K562 (cell line): ENCODE data around the gene DNAJC1.

Experiments
- C11orf30 ChIP-seq: fragments of 450-650 bp; IDR thresholded peaks from 2 replicates; pipeline ENCODE4 v1.6.1; 2016; ENCODE audit warnings: low read depth, mild to moderate bottlenecking
- GATAD2B ChIP-seq: fragments of 450-650 bp; IDR thresholded peaks from 2 replicates; pipeline ENCODE4 v1.6.1; 2017; ENCODE audit warnings: mild to moderate bottlenecking, borderline replicate concordance
- HNRNPK ChIP-seq: fragments of 200-400 bp; formaldehyde crosslinking; IDR thresholded peaks from one replicate; pipeline ENCODE4 v1.6.1; 2018; ENCODE audit warnings: mild to moderate bottlenecking, low read depth, low read length; ENCODE audit not compliant: poor library complexity, severe bottlenecking
- NFRKB ChIP-seq: fragments of 450-650 bp; IDR thresholded peaks from 2 replicates; pipeline ENCODE4 v1.6.1; 2016; ENCODE audit warnings: low read depth
- NFYB ChIP-seq: IDR thresholded peaks from 2 replicates; pipeline ENCODE4 v1.6.1; 2011; ENCODE audit warnings: mild to moderate bottlenecking, moderate library complexity; ENCODE audit not compliant: insufficient read length; ENCODE audit errors: extremely low read depth
- POLR2A ChIP-seq: fragments of 450-650 bp; conservative IDR thresholded peaks from 2 replicates; pipeline ENCODE4 v1.6.1; 2016
- SNRNP70 ChIP-seq: fragments of 200-400 bp; formaldehyde crosslinking; optimal IDR thresholded peaks from 2 replicates; pipeline ENCODE3; 2017; ENCODE audit warnings: low read depth, low read length
- TEAD1 ChIP-seq, 2 experiments: fragments of 450-650 bp in 1 of 2; sonication (generic) in 1 of 2; formaldehyde crosslinking; IDR thresholded peaks; 2 replicates each; pipeline versions ENCODE4 v1.4.0 to v1.8.0; 2020 to 2022; ENCODE audit warnings: mild to moderate bottlenecking in 2 of 2, missing genetic modification reagents in 1 of 2
- TEAD4 ChIP-seq, 2 experiments: sonication (generic) in 1 of 2; formaldehyde crosslinking in 1 of 2; IDR thresholded peaks; 2 replicates each; pipeline versions ENCODE4 v1.6.1 to v1.8.0; 2012 to 2022; ENCODE audit warnings: borderline replicate concordance in 1 of 2, inconsistent platforms in 1 of 2, low read length in 1 of 2, mild to moderate bottlenecking in 1 of 2, missing genetic modification reagents in 1 of 2
- ZBTB7A ChIP-seq: IDR thresholded peaks from 2 replicates; pipeline ENCODE4 v1.6.1; 2011; ENCODE audit warnings: low read depth, mild to moderate bottlenecking, low read length, moderate library complexity, borderline replicate concordance; ENCODE audit not compliant: control insufficient read depth
- ZKSCAN3 ChIP-seq: fragments of 250-450 bp; sonication (Bioruptor Pico); IDR thresholded peaks from 2 replicates; pipeline ENCODE4 v1.4.0; 2020
- ZNF408 ChIP-seq: fragments of 250-450 bp; sonication (Bioruptor Pico); IDR thresholded peaks from 2 replicates; pipeline ENCODE4 v1.4.0; 2020; ENCODE audit warnings: low read depth, mild to moderate bottlenecking, moderate library complexity
- TF ChIP-seq, protein P1 (sequence below), 2 experiments: fragments of 450-650 bp in 1 of 2; sonication (generic) in 1 of 2; formaldehyde crosslinking in 1 of 2; IDR thresholded peaks in 1 of 2; conservative IDR thresholded peaks in 1 of 2; 2 replicates each; pipeline versions ENCODE4 v1.6.1 to v1.8.1; 2016 to 2023; ENCODE audit warnings: mild to moderate bottlenecking in 2 of 2, moderate library complexity in 2 of 2, inconsistent platforms in 1 of 2, missing genetic modification reagents in 1 of 2

DNA sequence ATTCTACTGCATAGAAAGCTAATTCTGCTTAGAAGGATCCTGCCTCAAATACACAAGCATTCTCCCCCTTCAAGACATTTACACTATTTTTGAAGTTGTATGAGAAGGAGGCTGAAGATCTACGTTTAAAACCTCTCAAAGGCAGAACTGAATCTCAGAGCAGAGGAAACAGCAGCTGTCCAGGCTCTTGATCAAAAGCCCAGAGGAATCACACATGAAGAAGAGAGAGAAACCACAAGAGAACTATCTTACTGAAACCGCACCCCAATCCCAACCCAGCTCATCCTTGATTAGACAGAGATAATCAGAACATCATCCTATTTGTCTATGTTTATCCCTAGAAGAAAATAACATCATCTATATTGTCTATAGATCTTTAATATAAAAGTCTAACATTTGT lies 2.2 kb upstream of the DNAJC1 start:
- no peak for TF ChIP-seq TEAD1 (CRISPR knock-in tag; IDR thresholded peaks at IDR 0.05)
- no peak for TF ChIP-seq NFYB
- TF ChIP-seq SNRNP70: no peak
- TF ChIP-seq C11orf30: no peak
- TF ChIP-seq POLR2A: no peak
- no peak for TF ChIP-seq NFRKB
- TF ChIP-seq, protein P1, sequence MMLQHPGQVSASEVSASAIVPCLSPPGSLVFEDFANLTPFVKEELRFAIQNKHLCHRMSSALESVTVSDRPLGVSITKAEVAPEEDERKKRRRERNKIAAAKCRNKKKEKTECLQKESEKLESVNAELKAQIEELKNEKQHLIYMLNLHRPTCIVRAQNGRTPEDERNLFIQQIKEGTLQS (IDR thresholded peaks at IDR 0.05): no peak
- TF ChIP-seq, protein P1 (CRISPR knock-in tag; conservative IDR thresholded peaks at IDR 0.05): no peak
- no peak for TF ChIP-seq GATAD2B
- TF ChIP-seq HNRNPK: no peak
- TF ChIP-seq ZKSCAN3 (CRISPR knock-in tag): no peak
- no peak for TF ChIP-seq ZBTB7A
- no peak for TF ChIP-seq TEAD4 (IDR thresholded peaks at IDR 0.05; ENCODE audit: low read length)
- TF ChIP-seq TEAD4 (CRISPR knock-in tag; IDR thresholded peaks at IDR 0.05; ENCODE audit: borderline replicate concordance): no peak
- TF ChIP-seq ZNF408 (CRISPR knock-in tag): no peak
